GM12874 (cell line): Measurements from ENCODE around the gene TASP1.

Experiments
- CTCF ChIP-seq: IDR thresholded peaks from 2 replicates; pipeline ENCODE4 v1.5.1; 2011; ENCODE audit warnings: low read depth, mild to moderate bottlenecking, control low read depth, low read length, moderate library complexity; ENCODE audit not compliant: insufficient read depth

Gene TASP1

GRCh38 chr20:13677241-13677640, 38.5 kb upstream of the TASP1 start:
- TF ChIP-seq CTCF = no peak

- no peak for TF ChIP-seq CTCF
Measured at GRCh38 chr20:13676682-13677081, 38.0 kb upstream of the TASP1 start.

GRCh38 chr20:13672690-13673089, 34.0 kb upstream of the TASP1 start:
- TF ChIP-seq CTCF = no peak

- TF ChIP-seq CTCF = no peak
Measured at GRCh38 chr20:13671916-13672378, 33.2 kb upstream of the TASP1 start.

GRCh38 chr20:13671512-13671911, 32.8 kb upstream of the TASP1 start:
- no peak for TF ChIP-seq CTCF

GRCh38 chr20:13670160-13670559, 31.4 kb upstream of the TASP1 start:
- TF ChIP-seq CTCF = no peak

- TF ChIP-seq CTCF = no peak
Measured at GRCh38 chr20:13665709-13666395, 27.1 kb upstream of the TASP1 start.
